CD4-positive, CD25-positive, alpha-beta regulatory T cell (primary cell): ENCODE measurements around the gene PHACTR3. TPM values are rescaled to one million over a fixed set of nuclear protein-coding genes. Genes with fewer than 3 reads are reported as not detected.

Experiments
- ATAC-seq, 2 donors: fragments of 150-1000 bp; cut with Tn5 transposase; one replicate each; pipeline ENCODE4 v1.10.0; 2021; ENCODE audit warnings: low read depth in 2 of 2, moderate number of reproducible peaks in 2 of 2, moderate library complexity in 1 of 2
- DNase-seq, 3 donors: peaks; one replicate each; pipeline versions ENCODE4 v3.0.0 to v3.0.0-alpha.2; 2012 to 2022; ENCODE audit warnings: mixed read lengths in 1 of 3
- H3K27ac ChIP-seq: one replicate; pipeline ENCODE4 v1.7.0; 2013; ENCODE audit warnings: mild to moderate bottlenecking, low read length; ENCODE audit not compliant: insufficient read depth, poor library complexity, severe bottlenecking
- H3K27me3 ChIP-seq: one replicate; pipeline ENCODE4 v1.7.0; 2013; ENCODE audit warnings: low read length; ENCODE audit not compliant: control insufficient read depth, insufficient read depth
- H3K36me3 ChIP-seq: one replicate; pipeline ENCODE4 v1.7.0; 2013; ENCODE audit warnings: mild to moderate bottlenecking, low read length, moderate library complexity; ENCODE audit not compliant: control insufficient read depth, insufficient read depth
- H3K4me1 ChIP-seq: 2 replicates; pipeline ENCODE4 v1.7.0; 2013; ENCODE audit warnings: mild to moderate bottlenecking, low read length; ENCODE audit not compliant: insufficient read depth, control insufficient read depth, poor library complexity, severe bottlenecking
- H3K4me3 ChIP-seq: one replicate; pipeline ENCODE4 v1.7.0; 2013; ENCODE audit warnings: low read depth, mild to moderate bottlenecking, low read length, moderate library complexity
- H3K9me3 ChIP-seq, 2 experiments: 1 replicate in 1 of 2; 2 replicates in 1 of 2; pipeline ENCODE4 v1.7.0; 2013; ENCODE audit warnings: low read length in 2 of 2, mild to moderate bottlenecking in 1 of 2, moderate library complexity in 1 of 2; ENCODE audit not compliant: control insufficient read depth in 2 of 2
- H3K27ac Mint-ChIP-seq, 3 donors: one replicate each; pipeline ENCODE4 v1.8.0; 2020 to 2022; ENCODE audit warnings: mild to moderate bottlenecking in 3 of 3, mixed read lengths in 3 of 3, moderate library complexity in 2 of 3
- H3K27me3 Mint-ChIP-seq: one replicate; pipeline ENCODE4 v1.8.0; 2022; ENCODE audit warnings: mild to moderate bottlenecking, mixed read lengths
- H3K36me3 Mint-ChIP-seq: one replicate; pipeline ENCODE4 v1.8.0; 2020; ENCODE audit warnings: mixed read lengths
- H3K4me1 Mint-ChIP-seq, 4 donors: one replicate each; pipeline ENCODE4 v1.8.0; 2020 to 2022; ENCODE audit warnings: mixed read lengths in 4 of 4, mild to moderate bottlenecking in 1 of 4
- H3K4me3 Mint-ChIP-seq, 4 donors: one replicate each; pipeline ENCODE4 v1.8.0; 2020 to 2022; ENCODE audit warnings: mild to moderate bottlenecking in 4 of 4, mixed read lengths in 4 of 4, moderate library complexity in 3 of 4
- H3K9me3 Mint-ChIP-seq, 7 donors: one replicate each; pipeline ENCODE4 v1.8.0; 2020 to 2022; ENCODE audit warnings: mixed read lengths in 7 of 7, mild to moderate bottlenecking in 3 of 7, moderate library complexity in 2 of 7
- polyA plus RNA-seq, 4 donors: library from polyadenylated mRNA; unstranded; fragments of 300-500 nt; fragmentation: Illumina TruSeq; gene quantifications; one replicate each; pipeline ENCODE4 v1.2.3, GENCODE V29; 2021
- total RNA-seq: library from RNA; stranded (reverse); gene quantifications from one replicate; pipeline ENCODE4 v1.2.3, GENCODE V29; 2022

PHACTR3 gene
- total and polyA plus RNA-seq, 5 donors from 2014 or later = not detected

DNA sequence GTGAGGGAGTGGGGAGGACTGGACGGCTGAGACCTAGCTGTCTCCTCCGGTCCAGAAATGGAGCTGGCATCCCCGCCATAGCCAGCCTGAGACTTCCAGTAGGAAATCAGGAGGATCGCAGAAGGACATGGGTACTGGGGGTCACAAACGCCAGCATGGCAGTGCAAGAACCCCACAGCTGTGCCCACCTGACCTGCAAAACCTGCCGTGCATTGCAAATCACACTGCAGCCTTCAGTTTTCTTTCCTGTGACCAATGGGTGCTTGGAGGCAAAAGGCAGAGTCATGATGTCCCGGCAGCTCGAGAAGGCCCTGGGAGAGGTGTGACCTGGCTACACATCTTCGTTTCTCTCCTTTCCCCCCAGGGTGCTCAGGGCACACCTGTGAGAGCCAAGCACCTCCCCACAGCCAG lies 23.3 kb upstream of the PHACTR3 start:
- Histone ChIP-seq H3K9me3 (no peaks in the 10 kb centered on the region), H3K27me3 (no peaks in the 10 kb centered on the region), H3K4me1 (no peaks in the 10 kb centered on the region), H3K27ac (no peak overlapping the region), H3K36me3 (no peaks in the 10 kb centered on the region), H3K4me3 (no peak overlapping the region)
- DNase-seq (no peak), ATAC-seq (no peak)
- no peaks in the 10 kb centered on the region for H3K9me3 Mint-ChIP-seq
- H3K4me3 Mint-ChIP-seq = no peak overlapping the region
- no peaks in the 10 kb centered on the region for H3K36me3 Mint-ChIP-seq
- no peaks in the 10 kb centered on the region for H3K4me1 Mint-ChIP-seq
- peaks cover 15% of the 10 kb centered on the region for H3K27me3 Mint-ChIP-seq
- H3K27ac Mint-ChIP-seq = no peak overlapping the region

DNA sequence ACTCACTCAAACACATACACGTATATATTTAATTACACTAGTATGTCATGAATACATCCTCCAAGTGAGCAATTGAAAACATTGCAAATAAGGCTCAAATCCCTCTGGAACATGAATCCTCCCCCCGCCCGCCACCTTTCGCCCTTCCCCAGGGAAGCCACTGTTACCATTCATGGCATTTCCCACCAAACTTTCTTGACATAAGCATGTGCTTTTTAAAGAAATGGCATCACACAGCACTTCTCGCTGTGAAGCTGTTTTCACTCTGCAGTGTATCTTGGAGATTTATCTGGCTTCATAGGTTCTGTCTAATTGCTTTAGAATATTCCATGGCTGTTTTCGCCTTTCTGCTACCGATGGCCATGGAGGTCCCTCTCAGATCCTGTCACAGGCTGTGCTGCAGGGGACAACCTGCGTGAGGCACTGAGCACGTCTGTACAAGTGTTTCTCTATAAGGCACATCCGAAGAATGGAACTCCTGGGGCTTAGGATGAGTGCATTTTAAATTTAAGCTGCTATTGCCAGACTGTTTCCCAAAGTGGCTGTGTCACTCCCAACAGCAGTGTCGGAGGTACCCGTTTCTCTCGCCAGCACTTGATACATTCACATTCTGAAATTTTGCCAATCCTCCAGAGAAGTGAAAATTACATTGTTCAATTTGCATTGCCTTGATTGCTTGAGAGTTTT lies 22.2 kb upstream of the PHACTR3 start:
- Mint-ChIP-seq H3K4me3 (no peak overlapping the region), H3K9me3 (no peaks in the 10 kb centered on the region), H3K36me3 (no peaks in the 10 kb centered on the region), H3K27me3 (peaks cover 5% of the 10 kb centered on the region), H3K4me1 (no peaks in the 10 kb centered on the region), H3K27ac (no peak overlapping the region)
- Histone ChIP-seq H3K27ac (no peak overlapping the region), H3K36me3 (no peaks in the 10 kb centered on the region), H3K9me3 (no peaks in the 10 kb centered on the region), H3K4me1 (no peaks in the 10 kb centered on the region), H3K27me3 (no peaks in the 10 kb centered on the region), H3K4me3 (no peak overlapping the region)
- DNase-seq (no peak), ATAC-seq (no peak)

DNA sequence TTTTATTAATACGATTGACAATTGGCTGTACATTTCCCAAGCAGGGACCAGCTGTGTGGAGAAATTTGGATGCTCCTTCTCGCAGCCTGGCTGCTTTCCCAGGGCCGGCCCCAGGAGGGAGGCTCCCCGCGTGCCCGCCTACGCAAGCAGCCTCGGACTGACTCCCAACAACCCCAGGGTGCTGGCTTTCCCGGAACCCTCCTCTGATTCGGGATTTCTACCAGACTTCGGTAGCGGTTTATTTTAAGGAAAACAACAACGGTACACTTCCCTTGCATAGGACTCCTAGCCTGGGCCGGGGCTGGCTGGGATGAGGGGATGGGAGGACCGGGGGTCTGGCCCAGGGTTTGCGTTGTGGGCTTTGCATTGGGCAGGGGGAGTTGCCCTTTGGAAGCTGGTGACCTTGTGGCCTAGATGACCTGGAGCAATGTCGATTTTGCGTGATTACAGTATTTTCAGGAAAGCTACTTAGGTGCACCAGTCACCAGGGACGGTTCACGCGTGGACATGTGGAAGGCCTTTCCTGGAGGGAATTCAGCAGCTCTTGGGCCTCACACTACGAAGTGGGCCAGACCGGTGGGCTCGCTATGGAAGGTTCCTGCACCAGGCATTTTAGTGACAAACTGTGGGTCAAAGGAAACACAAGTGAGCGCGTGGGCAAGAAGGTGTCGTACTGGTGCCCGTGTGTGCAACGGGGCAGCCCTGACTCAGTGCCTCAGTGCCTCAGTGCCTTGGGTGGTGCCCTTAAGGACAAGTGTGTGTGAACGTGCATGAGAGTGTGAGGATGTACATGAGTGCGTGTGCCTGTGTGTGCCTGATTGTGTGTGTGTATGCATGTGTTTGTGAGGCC lies 20.7 kb upstream of the PHACTR3 start:
- no peak overlapping the region for H3K27ac ChIP-seq
- no peak for ATAC-seq
- Mint-ChIP-seq H3K9me3 (no peaks in the 10 kb centered on the region), H3K4me1 (no peaks in the 10 kb centered on the region), H3K27me3 (peaks cover 5% of the 10 kb centered on the region), H3K36me3 (no peaks in the 10 kb centered on the region), H3K27ac (peak overlapping the region in 1 of 3 donors; percentile 35), H3K4me3 (no peak overlapping the region)
- H3K9me3 ChIP-seq = no peaks in the 10 kb centered on the region
- H3K27me3 ChIP-seq = no peaks in the 10 kb centered on the region
- H3K4me1 ChIP-seq = no peaks in the 10 kb centered on the region
- no peaks in the 10 kb centered on the region for H3K36me3 ChIP-seq
- DNase-seq = no peak
- H3K4me3 ChIP-seq = no peak overlapping the region

DNA sequence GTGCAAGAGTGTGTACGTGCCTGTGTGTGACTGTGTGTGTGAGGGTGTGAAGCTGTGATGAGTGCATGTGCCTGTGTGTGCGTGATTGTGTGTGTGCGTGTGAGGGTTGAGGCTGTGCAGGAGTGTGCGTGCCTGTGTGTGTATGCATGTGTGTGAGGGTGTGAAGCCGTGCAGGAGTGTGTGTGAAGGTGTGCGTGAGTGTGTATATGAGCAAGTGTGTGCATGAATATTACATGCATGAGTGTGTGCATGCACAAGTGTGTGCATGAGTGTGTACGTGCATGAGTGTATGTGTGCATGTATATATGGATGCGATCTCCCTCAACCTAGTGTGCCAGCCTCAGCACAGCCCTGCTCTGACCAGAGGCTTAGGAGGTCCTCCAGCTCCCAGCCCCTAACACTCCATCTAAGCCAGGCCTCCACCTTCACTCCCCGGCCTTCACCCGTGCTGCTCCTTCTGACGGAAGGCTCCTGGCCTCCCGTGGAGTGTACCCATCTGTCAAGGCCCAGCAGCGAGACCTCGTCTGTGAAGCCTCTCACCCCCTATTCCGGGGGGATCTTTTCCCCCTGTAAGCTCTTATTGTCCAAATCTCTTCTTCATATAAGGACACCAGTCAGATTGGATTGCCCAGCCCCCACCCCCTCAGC lies 19.9 kb upstream of the PHACTR3 start:
- Mint-ChIP-seq H3K27ac (no peak overlapping the region), H3K36me3 (no peaks in the 10 kb centered on the region), H3K4me3 (no peak overlapping the region), H3K4me1 (no peaks in the 10 kb centered on the region), H3K27me3 (no peaks in the 10 kb centered on the region), H3K9me3 (no peaks in the 10 kb centered on the region)
- DNase-seq (no peak), ATAC-seq (no peak)
- Histone ChIP-seq H3K9me3 (no peaks in the 10 kb centered on the region), H3K27ac (no peak overlapping the region), H3K4me1 (no peaks in the 10 kb centered on the region), H3K4me3 (no peak overlapping the region), H3K36me3 (no peaks in the 10 kb centered on the region), H3K27me3 (no peaks in the 10 kb centered on the region)

DNA sequence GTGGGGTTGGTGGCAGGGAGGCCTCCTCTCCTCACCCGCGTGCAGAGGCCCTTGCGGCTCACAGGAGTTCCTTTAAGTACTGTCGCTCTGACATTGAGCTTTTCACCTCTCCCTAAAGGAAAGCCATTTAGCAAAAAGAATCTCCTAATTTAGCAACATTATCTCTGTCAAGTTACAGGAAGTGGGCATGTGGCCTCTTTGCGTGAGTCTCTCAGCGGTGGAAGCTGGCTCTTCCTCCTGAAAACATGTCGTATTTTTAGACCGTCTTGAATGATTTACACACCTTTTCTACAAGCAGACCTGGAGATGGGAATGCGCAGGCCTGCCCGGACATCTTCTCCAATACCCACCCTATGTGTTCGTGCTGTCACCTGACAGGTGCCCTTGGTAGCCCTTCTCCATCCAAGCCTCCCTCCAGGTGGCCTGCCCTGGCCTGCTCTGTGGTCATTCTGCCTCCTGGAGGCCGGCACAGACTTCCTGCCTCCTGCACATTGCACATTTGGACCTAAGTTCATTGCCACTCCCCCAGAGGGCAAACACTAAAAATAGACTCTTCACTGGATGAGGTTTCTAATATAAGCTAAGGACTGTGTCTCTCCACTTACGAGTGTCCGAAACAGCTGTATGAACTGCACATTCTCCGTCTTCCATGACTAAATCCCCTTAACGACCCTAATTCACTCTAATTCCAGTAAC lies 18.5 kb upstream of the PHACTR3 start:
- Histone ChIP-seq H3K27ac (no peak overlapping the region), H3K36me3 (no peaks in the 10 kb centered on the region), H3K4me3 (no peak overlapping the region), H3K4me1 (no peaks in the 10 kb centered on the region), H3K27me3 (no peaks in the 10 kb centered on the region), H3K9me3 (no peaks in the 10 kb centered on the region)
- no peaks in the 10 kb centered on the region for H3K9me3 Mint-ChIP-seq
- H3K36me3 Mint-ChIP-seq = no peaks in the 10 kb centered on the region
- no peaks in the 10 kb centered on the region for H3K4me1 Mint-ChIP-seq
- no peak overlapping the region for H3K4me3 Mint-ChIP-seq
- no peaks in the 10 kb centered on the region for H3K27me3 Mint-ChIP-seq
- no peak overlapping the region for H3K27ac Mint-ChIP-seq
- DNase-seq (no peak), ATAC-seq (no peak)

DNA sequence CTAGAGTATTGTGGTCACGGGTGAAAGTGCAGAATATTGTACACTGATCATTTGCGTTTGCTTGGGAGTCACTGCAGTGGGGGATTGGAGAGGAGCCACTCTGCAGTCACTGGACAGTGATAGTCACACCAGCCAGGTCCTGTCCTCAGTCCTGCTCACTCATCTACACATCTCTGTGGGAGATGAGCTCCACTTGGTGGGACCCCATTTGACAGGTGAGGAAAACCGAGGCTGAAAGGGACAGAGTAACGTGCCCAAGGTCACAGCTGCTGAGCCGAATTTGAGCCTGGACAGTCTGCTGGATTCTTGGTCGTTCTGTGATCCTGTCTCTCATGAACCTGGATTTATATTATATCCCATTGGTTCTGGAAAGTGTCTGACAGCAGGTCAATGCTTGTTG lies 17.7 kb upstream of the PHACTR3 start:
- no peaks in the 10 kb centered on the region for H3K4me1 ChIP-seq
- H3K27ac Mint-ChIP-seq = no peak overlapping the region
- no peak overlapping the region for H3K4me3 ChIP-seq
- no peaks in the 10 kb centered on the region for H3K9me3 ChIP-seq
- no peaks in the 10 kb centered on the region for H3K27me3 ChIP-seq
- no peak overlapping the region for H3K4me3 Mint-ChIP-seq
- DNase-seq = no peak
- H3K36me3 Mint-ChIP-seq = no peaks in the 10 kb centered on the region
- H3K9me3 Mint-ChIP-seq = no peaks in the 10 kb centered on the region
- no peaks in the 10 kb centered on the region for H3K4me1 Mint-ChIP-seq
- H3K27me3 Mint-ChIP-seq = no peaks in the 10 kb centered on the region
- H3K27ac ChIP-seq = no peak overlapping the region
- H3K36me3 ChIP-seq = no peaks in the 10 kb centered on the region
- ATAC-seq = no peak

DNA sequence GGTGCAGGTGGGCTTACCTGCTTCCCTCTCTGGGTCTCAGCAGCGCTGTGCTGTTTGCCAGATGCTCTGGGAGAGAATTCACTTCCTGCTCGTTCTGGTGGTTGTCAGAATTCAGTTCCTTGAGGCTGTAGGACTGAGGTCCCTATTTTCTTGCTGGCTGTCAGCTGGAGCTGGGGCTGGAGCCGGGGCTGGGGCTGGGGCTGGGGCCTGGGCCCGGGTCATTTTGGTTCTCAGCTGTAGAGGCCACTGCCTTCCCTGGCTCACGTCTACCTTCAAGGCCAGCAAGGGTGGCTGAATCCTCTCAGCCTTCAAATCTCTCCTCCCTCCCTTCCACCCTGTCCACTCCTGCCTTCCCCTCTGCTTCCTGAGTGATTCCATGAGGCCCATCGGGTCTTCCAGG lies 16.8 kb upstream of the PHACTR3 start:
- no peak for DNase-seq
- H3K36me3 Mint-ChIP-seq = no peaks in the 10 kb centered on the region
- H3K9me3 Mint-ChIP-seq = no peaks in the 10 kb centered on the region
- Histone ChIP-seq H3K27me3 (peaks cover 2% of the 10 kb centered on the region), H3K9me3 (no peaks in the 10 kb centered on the region), H3K36me3 (no peaks in the 10 kb centered on the region), H3K4me1 (no peaks in the 10 kb centered on the region), H3K27ac (no peak overlapping the region), H3K4me3 (no peak overlapping the region)
- H3K4me3 Mint-ChIP-seq = no peak overlapping the region
- no peaks in the 10 kb centered on the region for H3K4me1 Mint-ChIP-seq
- ATAC-seq = no peak
- H3K27ac Mint-ChIP-seq = no peak overlapping the region
- no peaks in the 10 kb centered on the region for H3K27me3 Mint-ChIP-seq
